GM12892 (cell line): ENCODE data around the gene CHST11.

Experiments
- POLR2A ChIP-seq: IDR thresholded peaks from 2 replicates; pipeline ENCODE4 v1.6.1; 2011; ENCODE audit warnings: low read depth, low read length, control low read depth
- TAF1 ChIP-seq: IDR thresholded peaks from 2 replicates; pipeline ENCODE4 v1.6.1; 2011; ENCODE audit warnings: low read depth, mild to moderate bottlenecking, control low read depth, low read length, borderline replicate concordance

GRCh38 chr12:104668274-104668718 lies 211.5 kb downstream of the CHST11 start:
- TF ChIP-seq POLR2A (no peak), TAF1 (no peak)
